ENCODE data around the gene RABAC1.

The RABAC1 gene

DNA sequence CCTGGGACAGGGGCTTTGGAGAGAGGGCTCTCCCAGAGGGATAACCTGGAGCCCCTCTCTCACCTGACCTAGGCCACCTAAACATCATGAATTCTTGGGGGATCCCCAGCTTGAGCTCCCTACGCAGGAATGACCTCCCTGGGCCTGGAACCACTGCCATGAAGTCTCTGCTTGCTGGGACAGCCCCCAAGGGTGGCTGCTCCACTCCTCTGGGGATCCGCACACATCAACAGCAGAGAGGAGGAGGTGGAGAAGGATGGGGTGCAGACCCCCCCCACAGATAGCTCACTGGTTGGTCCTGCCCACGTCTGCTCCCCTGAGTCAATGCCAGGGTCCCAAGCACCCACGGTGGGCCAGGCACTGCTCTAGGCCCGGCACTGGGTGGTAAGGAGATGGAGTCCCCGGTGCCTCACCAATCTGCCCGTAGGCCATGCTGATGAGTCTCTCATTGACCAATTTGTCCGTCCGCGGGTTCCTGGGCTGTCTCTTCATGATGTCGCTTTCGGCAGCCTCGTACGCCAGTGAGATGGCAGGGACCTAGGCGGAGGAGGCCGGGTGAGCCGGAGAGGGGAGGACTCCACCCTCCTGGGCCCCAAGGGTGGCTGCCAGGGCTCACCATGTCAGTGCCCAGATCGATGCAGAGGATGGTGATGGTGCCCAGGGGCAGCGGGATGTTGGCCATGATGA lies 10.8 kb upstream of the RABAC1 start:
- peaks cover 13% of the 10 kb centered on the region for H3K27me3 Mint-ChIP-seq
- CTCF ChIA-PET: no interaction called here
- H3K4me3 Mint-ChIP-seq: no peak overlapping the region
- no peaks in the 10 kb centered on the region for H3K36me3 Mint-ChIP-seq
- no peaks in the 10 kb centered on the region for H3K9me3 Mint-ChIP-seq
- no peaks in the 10 kb centered on the region for H3K4me1 Mint-ChIP-seq
- no peak for DNase-seq
- no peak overlapping the region for H3K27ac Mint-ChIP-seq

DNA sequence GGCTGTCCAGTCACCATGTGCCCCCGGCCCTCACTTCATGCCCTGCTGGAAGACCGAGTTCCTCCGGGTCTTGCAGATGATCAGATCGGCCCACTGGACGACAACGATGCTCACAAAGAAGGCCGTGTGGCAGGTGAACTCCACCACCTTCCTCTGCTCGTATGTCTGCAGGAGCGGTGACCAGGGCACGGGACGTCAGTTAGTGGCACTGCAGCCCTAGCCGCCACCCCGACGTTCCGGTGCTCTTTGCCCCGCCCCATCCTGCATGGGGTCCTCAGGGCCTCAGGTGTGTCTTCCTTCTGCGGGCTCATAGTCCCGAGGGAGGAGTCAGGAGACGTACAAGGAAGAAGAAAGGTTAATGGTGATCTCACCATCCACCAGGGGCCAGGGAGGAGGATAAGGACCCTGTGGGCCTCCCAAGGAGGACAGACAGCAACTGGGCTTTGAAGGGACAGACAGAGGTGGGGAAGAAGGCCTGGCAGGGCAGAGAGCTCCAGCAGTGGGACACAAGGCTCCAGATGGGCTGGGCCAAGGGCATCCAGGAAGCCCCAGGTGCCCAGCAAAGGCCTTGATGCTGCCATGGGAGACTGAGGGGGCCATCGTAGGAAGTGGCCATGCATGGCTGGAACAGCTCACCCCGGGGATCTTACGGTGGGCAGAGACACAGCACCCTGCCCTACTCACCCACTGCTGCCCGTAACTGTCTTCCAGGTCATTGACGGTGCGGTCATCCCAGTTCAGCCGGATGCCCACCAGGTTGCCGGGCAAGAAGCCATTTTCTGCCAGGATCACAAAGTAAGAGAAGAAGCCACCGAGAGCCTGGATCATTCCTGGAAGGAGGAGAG lies 9.9 kb upstream of the RABAC1 start:
- Mint-ChIP-seq H3K27ac (no peak overlapping the region), H3K27me3 (peaks cover 13% of the 10 kb centered on the region), H3K4me1 (no peaks in the 10 kb centered on the region), H3K36me3 (no peaks in the 10 kb centered on the region), H3K9me3 (no peaks in the 10 kb centered on the region), H3K4me3 (no peak overlapping the region)
- CTCF ChIA-PET: no interaction called here
- DNase-seq: no peak

DNA sequence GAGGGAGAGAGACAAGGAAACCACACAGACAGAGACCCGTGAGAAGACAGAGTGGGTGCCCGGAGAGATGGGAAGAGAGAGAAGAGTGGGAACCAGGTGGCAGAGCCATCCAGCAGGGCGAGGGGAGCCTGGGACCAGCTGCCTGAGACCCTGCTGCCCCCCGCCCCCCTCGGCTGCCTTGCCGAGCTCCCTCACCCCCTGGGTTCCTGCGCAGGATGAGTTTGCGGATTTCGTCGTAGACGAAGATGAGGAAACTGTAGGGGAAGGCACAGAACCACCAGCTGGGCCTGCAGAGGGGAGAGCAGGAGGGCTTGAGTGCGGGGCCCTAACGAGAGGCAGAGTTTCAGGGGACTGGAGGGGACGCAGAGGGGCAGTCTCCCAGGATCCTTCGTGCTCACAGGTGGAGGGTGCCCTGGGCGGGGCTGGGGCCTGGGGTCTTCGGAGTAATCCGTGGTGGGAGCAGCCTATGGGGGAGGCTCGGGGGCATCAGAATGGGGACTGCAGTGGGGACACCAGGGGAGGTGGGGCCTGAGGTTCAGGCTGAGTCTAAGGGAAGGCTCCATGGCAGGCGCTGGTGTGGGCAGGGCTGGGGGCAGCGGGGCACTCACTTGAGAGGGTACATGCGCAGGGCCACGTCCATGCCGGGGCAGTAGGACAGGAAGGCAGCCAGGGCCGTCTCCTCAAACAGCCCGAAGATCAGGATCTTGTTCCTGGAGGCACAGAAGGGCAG lies 8.1 kb upstream of the RABAC1 start:
- Mint-ChIP-seq H3K4me1 (no peaks in the 10 kb centered on the region), H3K36me3 (no peaks in the 10 kb centered on the region), H3K9me3 (no peaks in the 10 kb centered on the region), H3K4me3 (no peak overlapping the region), H3K27me3 (peaks cover 13% of the 10 kb centered on the region), H3K27ac (no peak overlapping the region)
- no peak for DNase-seq
- CTCF ChIA-PET: no interaction called here

DNA sequence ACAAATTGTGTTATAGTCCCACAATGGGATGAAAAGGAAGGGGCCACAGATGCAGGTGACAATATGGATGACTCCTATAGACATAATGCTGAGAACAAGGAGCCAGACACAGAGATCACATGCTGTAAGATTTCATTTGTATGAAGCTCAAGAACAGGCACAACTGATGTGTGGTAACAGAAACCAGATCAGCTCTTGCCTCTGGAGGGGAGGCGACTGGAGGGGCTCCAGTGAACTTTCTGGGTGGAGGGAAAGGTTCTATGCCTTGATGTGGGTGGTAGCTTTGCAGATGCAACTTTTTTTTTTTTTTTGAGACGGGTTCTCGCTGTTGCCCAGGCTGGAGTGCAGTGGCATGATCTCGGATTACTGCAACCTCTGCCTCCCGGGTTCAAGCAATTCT lies 6.0 kb upstream of the RABAC1 start:
- Mint-ChIP-seq H3K4me3 (no peak overlapping the region), H3K27me3 (peaks cover 13% of the 10 kb centered on the region), H3K36me3 (no peaks in the 10 kb centered on the region), H3K9me3 (no peaks in the 10 kb centered on the region), H3K27ac (no peak overlapping the region), H3K4me1 (peaks cover 3% of the 10 kb centered on the region)
- CTCF ChIA-PET: interaction anchor here (1.7 kb wide), 1 partner anchor 70 kb away, joined by 5 read pairs; no protein-coding TSS in a partner anchor
- DNase-seq: no peak

DNA sequence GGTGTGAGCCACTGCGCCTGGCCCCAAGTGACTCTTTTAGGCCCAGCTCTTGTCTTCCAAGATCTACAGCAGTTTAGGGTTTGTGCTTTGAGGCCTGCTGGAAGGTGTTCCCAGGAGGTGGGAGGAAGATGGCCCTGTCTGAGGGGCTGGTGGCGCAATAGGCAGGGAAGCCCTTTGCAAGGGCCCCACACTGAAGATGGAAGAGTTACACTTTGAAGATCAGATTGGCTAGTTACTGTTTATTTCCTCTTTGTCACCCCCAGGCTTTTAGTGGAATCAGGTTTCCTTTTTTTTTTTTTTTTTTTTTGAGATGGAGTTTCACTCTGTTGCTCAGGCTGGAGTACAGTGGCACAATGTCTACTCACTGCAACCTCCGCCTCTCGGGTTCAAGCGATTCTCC lies 1.9 kb upstream of the RABAC1 start:
- H3K9me3 Mint-ChIP-seq: no peaks in the 10 kb centered on the region
- no peak overlapping the region for H3K4me3 Mint-ChIP-seq
- H3K27me3 Mint-ChIP-seq: peaks cover 5% of the 10 kb centered on the region
- H3K36me3 Mint-ChIP-seq: peaks cover 2% of the 10 kb centered on the region
- H3K27ac Mint-ChIP-seq: no peak overlapping the region
- peaks cover 27% of the 10 kb centered on the region for H3K4me1 Mint-ChIP-seq
- DNase-seq: no peak
- CTCF ChIA-PET: interaction anchor here (1.2 kb wide), 1 partner anchor 77 kb away, joined by 3 read pairs; no protein-coding TSS in a partner anchor

DNA sequence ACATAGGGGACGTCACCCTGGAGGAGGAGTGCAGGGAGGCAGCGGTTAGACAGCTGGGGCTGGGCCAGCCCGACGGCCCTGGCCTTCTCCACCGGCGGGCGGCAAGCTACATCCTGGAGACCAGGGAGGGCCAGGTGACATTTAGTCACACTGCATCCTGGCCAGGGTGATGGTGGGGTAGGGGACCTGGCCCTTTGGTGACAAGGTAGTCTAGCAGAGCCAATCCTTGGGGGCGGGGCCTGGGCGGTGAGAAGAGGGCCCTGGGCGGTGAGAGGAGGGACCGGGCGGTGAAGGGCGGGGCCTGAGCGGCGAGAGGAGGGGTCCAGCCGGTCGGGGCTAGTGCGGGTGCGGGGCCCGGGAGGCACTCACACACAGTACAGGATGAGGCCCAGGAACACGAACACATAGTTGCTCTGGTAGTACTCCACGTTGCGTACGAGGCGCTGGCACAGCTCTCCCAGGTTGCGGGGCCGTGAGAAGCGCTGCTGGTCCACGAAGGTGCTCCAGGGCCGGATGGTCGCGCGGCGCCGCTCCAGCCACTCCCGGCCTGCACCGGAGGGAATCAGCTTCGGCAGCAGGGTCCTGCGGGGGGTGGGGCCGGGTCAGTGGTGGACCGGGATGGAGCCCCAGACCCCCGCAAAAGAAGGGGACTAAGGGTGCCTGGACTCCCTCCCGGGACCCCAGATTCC lies 610 bp downstream of the RABAC1 start:
- CTCF ChIA-PET: interaction anchor here (0.6 to 4.2 kb wide), 9 partner anchors 12 to 166 kb away, joined by 3 to 19 read pairs (median 4); partner anchors contain the start of gene RPS19
- H3K9me3 Mint-ChIP-seq: no peaks in the 10 kb centered on the region
- H3K27me3 Mint-ChIP-seq: no peaks in the 10 kb centered on the region
- H3K27ac Mint-ChIP-seq: peak overlapping the region; percentile 85
- peaks cover 27% of the 10 kb centered on the region for H3K4me1 Mint-ChIP-seq
- H3K4me3 Mint-ChIP-seq: peak overlapping the region; percentile 86
- peak; percentile 92 for DNase-seq
- peaks cover 2% of the 10 kb centered on the region for H3K36me3 Mint-ChIP-seq

DNA sequence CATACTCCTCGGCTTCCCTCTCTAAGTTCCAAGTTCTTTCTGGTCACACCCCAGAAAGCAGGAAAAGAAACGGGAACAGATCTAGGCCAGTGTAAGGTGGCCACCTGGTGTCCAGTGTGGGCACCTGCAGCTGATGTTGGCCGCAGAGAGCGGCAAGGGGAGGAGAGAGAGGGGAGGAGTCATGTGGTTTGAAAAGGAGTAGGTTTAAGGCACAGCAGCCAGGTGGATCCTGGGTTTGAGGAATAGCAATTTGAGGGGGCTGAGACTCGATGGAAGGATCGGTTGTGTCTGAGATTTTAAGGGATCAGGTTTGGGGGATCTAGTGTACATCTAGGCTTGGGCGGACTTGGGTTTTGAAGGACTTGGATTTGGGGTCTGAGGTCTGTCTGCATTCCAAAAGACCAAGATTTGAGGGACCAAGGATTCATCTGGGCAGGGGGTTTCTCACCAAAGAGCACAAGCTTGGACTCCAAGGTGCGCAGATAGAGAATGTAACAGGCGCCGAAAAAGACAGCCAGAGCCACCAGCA lies 1.2 kb downstream of the RABAC1 start:
- peaks cover 27% of the 10 kb centered on the region for H3K4me1 Mint-ChIP-seq
- peak; percentile 58 for DNase-seq
- CTCF ChIA-PET: interaction anchor here (0.6 to 4.2 kb wide), 11 partner anchors 11 to 251 kb away, joined by 3 to 19 read pairs (median 4); partner anchors contain the start of gene RPS19
- no peaks in the 10 kb centered on the region for H3K9me3 Mint-ChIP-seq
- peak overlapping the region; percentile 86 for H3K4me3 Mint-ChIP-seq
- peaks cover 2% of the 10 kb centered on the region for H3K36me3 Mint-ChIP-seq
- H3K27me3 Mint-ChIP-seq: no peaks in the 10 kb centered on the region
- H3K27ac Mint-ChIP-seq: peak overlapping the region; percentile 85

DNA sequence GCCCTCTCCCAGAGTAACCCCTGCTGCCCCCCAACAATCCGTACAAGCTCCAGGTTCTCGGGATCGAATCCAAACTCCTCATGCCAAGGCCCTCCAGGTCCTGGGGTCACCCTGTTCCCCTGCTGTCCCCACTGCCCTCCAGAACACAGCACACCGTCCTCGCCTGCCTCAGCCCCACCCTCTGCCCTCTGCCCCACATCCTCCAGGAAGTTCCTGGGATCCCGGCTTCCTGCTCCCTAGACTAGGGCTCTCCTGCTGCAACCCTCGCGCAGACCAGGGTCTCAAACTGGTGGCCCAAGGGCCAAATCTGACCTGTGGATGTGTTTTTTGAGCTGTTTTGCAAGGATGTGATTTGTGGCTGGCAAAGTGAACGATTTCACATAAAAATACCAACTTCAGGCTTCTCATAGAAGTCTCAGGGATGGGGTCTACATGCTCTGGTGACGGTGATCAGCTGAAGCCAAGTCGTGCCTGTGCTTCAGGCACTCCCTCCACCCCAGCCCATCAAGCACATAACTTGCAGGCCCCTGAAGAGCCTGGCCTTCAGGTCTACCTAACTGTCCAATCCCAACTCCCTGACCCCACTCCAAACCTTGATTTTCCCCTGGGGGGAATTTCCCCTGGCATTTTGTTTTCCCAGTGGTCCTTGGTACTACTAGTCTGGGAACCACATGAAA lies 1.8 kb downstream of the RABAC1 start:
- Mint-ChIP-seq H3K27ac (peak overlapping the region; percentile 85), H3K27me3 (no peaks in the 10 kb centered on the region), H3K4me3 (peak overlapping the region; percentile 86), H3K4me1 (peaks cover 27% of the 10 kb centered on the region), H3K36me3 (peaks cover 2% of the 10 kb centered on the region), H3K9me3 (no peaks in the 10 kb centered on the region)
- CTCF ChIA-PET: interaction anchor here (1.2 to 4.2 kb wide), 8 partner anchors 11 to 250 kb away, joined by 3 to 19 read pairs (median 6); partner anchors contain the start of gene RPS19
- no peak for DNase-seq

DNA sequence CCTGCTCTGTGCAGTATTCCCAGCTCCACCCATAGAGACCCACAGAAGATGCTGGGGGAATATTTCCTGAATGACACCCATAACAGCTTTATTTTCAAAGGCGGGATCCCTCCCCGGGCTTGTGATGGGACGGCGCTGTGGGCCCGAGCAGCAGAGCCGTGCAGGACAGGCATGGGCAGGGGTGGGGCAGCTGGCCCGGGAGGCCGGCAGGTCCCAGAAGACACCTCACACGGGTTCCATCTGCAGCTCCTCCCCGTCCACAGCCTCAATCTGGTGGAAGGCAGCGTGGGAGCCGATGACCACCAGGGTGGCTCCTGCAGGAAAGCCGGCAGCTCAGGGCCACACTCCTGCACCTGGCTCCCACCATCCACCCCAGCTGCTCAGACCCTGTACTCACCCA lies 2.5 kb downstream of the RABAC1 start:
- CTCF ChIA-PET: interaction anchor here (1.3 to 4.2 kb wide), 4 partner anchors 10 to 250 kb away, joined by 3 to 18 read pairs (median 12); no protein-coding TSS in a partner anchor
- Mint-ChIP-seq H3K4me3 (peak overlapping the region; percentile 23), H3K36me3 (peaks cover 2% of the 10 kb centered on the region), H3K27me3 (peaks cover 3% of the 10 kb centered on the region), H3K4me1 (peaks cover 29% of the 10 kb centered on the region), H3K27ac (peak overlapping the region; percentile 75), H3K9me3 (no peaks in the 10 kb centered on the region)
- no peak for DNase-seq

DNA sequence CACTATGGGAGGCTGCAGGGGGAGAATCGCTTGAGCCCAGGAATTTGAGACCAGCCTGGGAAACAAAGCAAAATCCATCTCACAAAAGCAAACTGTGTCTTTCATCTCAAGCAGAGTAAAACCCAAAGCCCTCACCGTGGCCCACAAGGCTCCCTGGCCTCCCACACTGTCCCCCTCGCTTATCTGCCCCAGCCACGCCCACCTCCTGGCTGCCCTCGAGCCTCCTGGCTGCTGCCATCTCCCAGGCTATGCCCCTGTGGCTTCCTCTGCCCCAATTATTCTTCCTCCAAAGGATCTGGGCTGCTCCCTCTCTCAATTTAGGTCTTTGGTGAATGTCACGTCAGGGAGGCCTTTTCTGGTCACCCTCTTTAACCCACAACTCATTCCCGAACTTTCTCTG lies 3.6 kb downstream of the RABAC1 start:
- H3K27me3 Mint-ChIP-seq: peaks cover 5% of the 10 kb centered on the region
- H3K27ac Mint-ChIP-seq: no peak overlapping the region
- CTCF ChIA-PET: interaction anchor here (3.1 kb wide), 1 partner anchor 9 kb away, joined by 8 read pairs; no protein-coding TSS in a partner anchor

DNA sequence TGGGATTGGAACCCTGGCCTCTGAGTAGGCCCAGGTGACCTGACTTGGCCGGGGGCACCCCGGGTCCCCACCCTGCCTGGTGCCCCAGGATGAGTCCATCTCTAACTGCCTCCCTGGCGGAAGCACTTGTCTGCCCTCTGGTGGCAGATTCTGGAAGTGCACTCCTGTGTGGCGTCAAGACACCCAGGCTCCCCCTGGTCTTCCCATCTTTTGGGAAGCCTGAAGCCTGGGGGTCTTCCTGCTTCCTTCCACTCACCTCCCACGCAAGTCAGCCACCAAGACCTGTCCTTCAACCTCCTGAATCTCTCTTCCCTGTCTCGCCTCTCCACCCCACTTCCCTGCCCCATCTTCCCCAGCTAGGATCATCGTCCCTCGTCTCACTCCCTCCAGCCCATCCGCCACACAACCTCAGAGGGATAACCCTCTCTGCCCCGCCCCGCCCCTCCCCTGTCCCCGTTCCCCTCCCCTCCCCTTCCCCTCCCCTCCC lies 7.4 kb downstream of the RABAC1 start:
- CTCF ChIA-PET: interaction anchor here (0.6 to 3.1 kb wide), 9 partner anchors 63 to 199 kb away, joined by 3 to 30 read pairs (median 4); no protein-coding TSS in a partner anchor
- H3K36me3 Mint-ChIP-seq: no peaks in the 10 kb centered on the region
- peak overlapping the region; percentile 16 for H3K27ac Mint-ChIP-seq
- DNase-seq: peak; percentile 93
- peaks cover 13% of the 10 kb centered on the region for H3K4me1 Mint-ChIP-seq
- H3K4me3 Mint-ChIP-seq: no peak overlapping the region
- peaks cover 5% of the 10 kb centered on the region for H3K27me3 Mint-ChIP-seq
- no peaks in the 10 kb centered on the region for H3K9me3 Mint-ChIP-seq

More for the DNA sequence above, 3.6 kb downstream of the RABAC1 start:
- H3K4me1 Mint-ChIP-seq: peaks cover 30% of the 10 kb centered on the region
- H3K36me3 Mint-ChIP-seq: peaks cover 2% of the 10 kb centered on the region
- no peak overlapping the region for H3K4me3 Mint-ChIP-seq
- DNase-seq: no peak
- H3K9me3 Mint-ChIP-seq: no peaks in the 10 kb centered on the region

DNA sequence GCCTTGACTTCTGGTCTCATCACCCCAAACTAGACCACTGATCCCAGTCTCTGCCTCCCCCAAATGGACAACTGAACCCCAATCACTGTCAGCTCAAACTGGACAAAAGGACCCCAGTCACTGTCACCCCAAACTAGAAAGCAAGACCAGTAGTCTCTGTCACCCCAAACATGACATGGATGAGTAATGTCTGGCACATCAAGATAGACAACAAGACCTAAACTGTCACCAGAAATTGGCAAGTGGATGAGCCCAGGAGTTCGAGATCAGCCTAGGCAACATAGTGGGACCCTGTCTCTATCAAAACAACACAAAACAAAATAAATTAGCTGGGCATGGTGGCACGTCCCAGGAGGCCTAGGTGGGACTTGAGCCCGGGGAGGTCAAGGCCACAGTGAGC lies 12.0 kb downstream of the RABAC1 start:
- Mint-ChIP-seq H3K9me3 (no peaks in the 10 kb centered on the region), H3K27me3 (peaks cover 23% of the 10 kb centered on the region), H3K4me1 (peaks cover 40% of the 10 kb centered on the region), H3K4me3 (no peak overlapping the region), H3K27ac (no peak overlapping the region), H3K36me3 (no peaks in the 10 kb centered on the region)
- no peak for DNase-seq
- CTCF ChIA-PET: interaction anchor here (2.2 to 3.0 kb wide), 2 partner anchors 10 to 75 kb away, joined by 8 to 16 read pairs; no protein-coding TSS in a partner anchor
